Activated T-helper 17 cell treated with anti-CD3 and anti-CD28 coated beads, Interleukin-2, amount 50 U/mL, for 72 hours (primary cell): ENCODE results near the gene SPDYE8. TPM values are rescaled to one million over a fixed set of nuclear protein-coding genes. Genes with fewer than 3 reads are reported as not detected.
A peak's percentile ranks its signal among the peaks of the same experiment; 100 is the strongest.
"Not testable (repeated sequence)": the region's sequence is repeated elsewhere in the genome, so short reads cannot be mapped to it uniquely, and the experiment has no call there.

ENCODE experiments used
- ATAC-seq: fragments of 150-1000 bp; cut with Tn5 transposase; replicated peaks from 2 replicates; pipeline ENCODE4 v1.10.0; 2021; ENCODE audit warnings: mild to moderate bottlenecking, moderate library complexity
- H3K27ac Mint-ChIP-seq: one replicate; pipeline ENCODE4 v1.8.0; 2022; ENCODE audit warnings: mixed read lengths
- H3K27me3 Mint-ChIP-seq: one replicate; pipeline ENCODE4 v1.8.0; 2022; ENCODE audit warnings: mixed read lengths
- H3K36me3 Mint-ChIP-seq: one replicate; pipeline ENCODE4 v1.8.0; 2022; ENCODE audit warnings: low read depth, mild to moderate bottlenecking, mixed read lengths
- H3K4me1 Mint-ChIP-seq: one replicate; pipeline ENCODE4 v1.8.0; 2022; ENCODE audit warnings: mixed read lengths
- H3K4me3 Mint-ChIP-seq: one replicate; pipeline ENCODE4 v1.8.0; 2022; ENCODE audit warnings: mild to moderate bottlenecking, mixed read lengths
- H3K9me3 Mint-ChIP-seq: one replicate; pipeline ENCODE4 v1.8.0; 2022; ENCODE audit warnings: mixed read lengths
- total RNA-seq, 2 donors: library from RNA; stranded (reverse); gene quantifications; one replicate each; pipeline ENCODE4 v1.2.3, GENCODE V29; 2022

The SPDYE8 gene, protein sequence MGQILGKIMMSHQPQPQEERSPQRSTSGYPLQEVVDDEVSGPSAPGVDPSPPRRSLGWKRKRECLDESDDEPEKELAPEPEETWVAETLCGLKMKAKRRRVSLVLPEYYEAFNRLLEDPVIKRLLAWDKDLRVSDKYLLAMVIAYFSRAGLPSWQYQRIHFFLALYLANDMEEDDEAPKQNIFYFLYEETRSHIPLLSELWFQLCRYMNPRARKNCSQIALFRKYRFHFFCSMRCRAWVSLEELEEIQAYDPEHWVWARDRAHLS
- not detected for total RNA-seq

DNA sequence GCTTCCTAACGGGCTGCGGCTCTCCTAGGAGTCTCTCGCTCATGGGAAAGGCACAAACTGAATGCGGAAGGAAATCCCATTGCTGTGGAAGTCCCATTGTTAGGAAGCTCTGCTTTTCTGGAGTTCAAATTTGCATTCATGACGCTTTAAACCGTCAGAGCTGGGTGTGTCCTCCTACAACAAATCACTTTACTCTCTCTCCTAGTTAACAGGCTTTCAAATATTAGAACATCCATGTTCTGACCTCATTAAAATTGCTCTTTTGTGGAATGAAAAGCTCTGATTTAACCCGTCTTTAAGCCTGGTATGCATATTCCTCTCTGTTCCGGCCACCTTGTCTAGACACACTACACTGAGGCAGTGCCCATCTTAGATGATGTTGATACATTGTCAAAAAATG is at the start of gene SPDYE8:
Gene SPDYE8 (minus strand): TSS at position 101 of the 400 bp plus-strand sequence. CDS start 1,800 bp downstream, outside the sequence.
- ATAC-seq, H3K36me3 Mint-ChIP-seq, H3K9me3 Mint-ChIP-seq, H3K4me1 Mint-ChIP-seq, H3K27ac Mint-ChIP-seq, H3K27me3 Mint-ChIP-seq, H3K4me3 Mint-ChIP-seq: not testable (repeated sequence)

- H3K4me1 Mint-ChIP-seq, H3K27ac Mint-ChIP-seq, H3K36me3 Mint-ChIP-seq, H3K27me3 Mint-ChIP-seq, H3K9me3 Mint-ChIP-seq, ATAC-seq, H3K4me3 Mint-ChIP-seq: not testable (repeated sequence)
Observed at GRCh38 chr7:73057811-73058210, 28.2 kb upstream of the SPDYE8 start, which contains the start of gene SPDYE11. SPDYE11 (minus strand) TSS chr7:73057911; CDS start chr7:73056111, 1,800 bp downstream.

DNA sequence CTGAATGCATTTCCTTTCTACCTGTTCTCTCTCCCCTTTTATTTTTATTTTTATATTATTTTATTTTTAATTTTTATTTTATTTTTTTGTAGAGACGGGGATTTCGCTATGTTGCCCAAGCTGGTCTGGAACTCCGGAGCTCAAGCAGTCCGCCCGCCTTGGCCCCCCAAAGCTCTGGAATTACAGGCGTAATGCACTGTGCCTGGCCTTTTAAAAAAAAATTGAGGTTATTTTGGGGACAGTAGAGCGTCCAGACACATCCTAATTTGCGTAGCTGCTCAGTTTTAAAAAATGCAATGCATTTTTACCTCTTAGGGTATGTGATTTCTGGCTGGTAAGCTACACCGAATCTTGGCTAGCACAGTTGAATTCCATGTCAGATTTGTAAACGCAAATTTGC is 23.1 kb downstream of the SPDYE8 start:
- not testable (repeated sequence) for H3K4me3 Mint-ChIP-seq, H3K9me3 Mint-ChIP-seq, ATAC-seq, H3K27me3 Mint-ChIP-seq, H3K27ac Mint-ChIP-seq, H3K4me1 Mint-ChIP-seq
- peaks cover 13% of the 10 kb centered on the region for H3K36me3 Mint-ChIP-seq

DNA sequence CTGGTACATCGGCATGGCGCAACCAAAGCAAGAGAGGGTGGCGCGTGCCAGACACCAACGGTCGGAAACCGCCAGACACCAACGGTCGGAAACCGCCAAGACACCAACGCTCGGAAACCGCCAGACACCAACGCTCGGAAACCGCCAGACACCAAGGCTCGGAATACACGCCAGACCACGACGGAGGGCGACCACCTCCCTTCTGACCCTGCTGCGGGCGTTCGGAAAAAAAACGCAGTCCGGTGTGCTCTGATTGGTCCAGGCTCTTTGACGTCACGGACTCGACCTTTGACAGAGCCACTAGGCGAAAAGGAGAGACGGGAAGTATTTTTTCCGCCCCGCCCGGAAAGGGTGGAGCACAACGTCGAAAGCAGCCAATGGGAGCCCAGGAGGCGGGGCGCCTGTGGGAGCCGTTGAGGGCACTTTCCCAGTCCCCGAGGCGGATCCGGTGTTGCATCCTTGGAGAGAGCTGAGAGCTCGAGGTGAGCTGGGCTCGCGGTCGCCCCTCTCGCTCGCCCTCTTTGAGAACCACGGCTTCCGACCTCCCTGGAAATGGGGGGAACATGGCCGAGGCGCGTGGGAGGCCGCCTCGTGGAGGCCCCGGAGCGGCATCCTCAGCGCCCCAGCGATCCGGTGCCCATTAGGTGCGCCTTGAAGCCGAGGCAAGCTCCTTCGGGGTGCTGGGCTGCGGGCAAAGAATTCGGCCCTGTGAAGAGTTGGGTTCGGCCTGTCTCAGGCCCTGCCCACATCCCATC is 23.7 kb downstream of the SPDYE8 start:
- H3K4me3 Mint-ChIP-seq: peak overlapping the region; percentile 86

DNA sequence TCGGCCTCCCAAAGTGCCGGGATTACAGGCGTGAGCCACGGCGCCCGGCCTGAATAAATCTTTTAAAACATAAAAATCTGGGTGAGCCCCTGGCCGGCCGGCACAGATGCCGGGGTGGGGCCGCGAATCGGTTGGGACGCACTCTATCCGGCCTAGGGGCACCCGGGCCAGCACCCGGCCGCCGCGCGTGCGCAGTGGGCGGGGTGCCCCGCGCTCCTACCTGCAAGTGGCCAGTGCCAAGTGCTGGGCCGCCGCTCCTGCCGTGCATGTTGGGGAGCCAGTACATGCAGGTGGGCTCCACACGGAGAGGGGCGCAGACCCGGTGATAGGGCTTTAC is 24.2 kb downstream of the SPDYE8 start:
- not testable (repeated sequence) for H3K27me3 Mint-ChIP-seq, H3K4me1 Mint-ChIP-seq, H3K9me3 Mint-ChIP-seq
- H3K4me3 Mint-ChIP-seq: peak overlapping the region; percentile 86
- peaks cover 13% of the 10 kb centered on the region for H3K36me3 Mint-ChIP-seq
- peak overlapping the region; percentile 96 for H3K27ac Mint-ChIP-seq
- peak; percentile 89 for ATAC-seq

More for the DNA sequence above, 23.7 kb downstream of the SPDYE8 start:
- not testable (repeated sequence) for H3K9me3 Mint-ChIP-seq, H3K27me3 Mint-ChIP-seq, H3K4me1 Mint-ChIP-seq
- ATAC-seq: peak; percentile 89
- Mint-ChIP-seq H3K36me3 (peaks cover 13% of the 10 kb centered on the region), H3K27ac (peak overlapping the region; percentile 96)

- not testable (repeated sequence) for H3K4me1 Mint-ChIP-seq, H3K27ac Mint-ChIP-seq, ATAC-seq, H3K4me3 Mint-ChIP-seq, H3K36me3 Mint-ChIP-seq, H3K27me3 Mint-ChIP-seq, H3K9me3 Mint-ChIP-seq
Observed at GRCh38 chr7:72997887-72998468, 31.6 kb downstream of the SPDYE8 start.

- not testable (repeated sequence) for H3K4me1 Mint-ChIP-seq, H3K9me3 Mint-ChIP-seq, H3K36me3 Mint-ChIP-seq, H3K27ac Mint-ChIP-seq, H3K27me3 Mint-ChIP-seq, ATAC-seq, H3K4me3 Mint-ChIP-seq
Observed at GRCh38 chr7:72997447-72997846, 32.1 kb downstream of the SPDYE8 start.

DNA sequence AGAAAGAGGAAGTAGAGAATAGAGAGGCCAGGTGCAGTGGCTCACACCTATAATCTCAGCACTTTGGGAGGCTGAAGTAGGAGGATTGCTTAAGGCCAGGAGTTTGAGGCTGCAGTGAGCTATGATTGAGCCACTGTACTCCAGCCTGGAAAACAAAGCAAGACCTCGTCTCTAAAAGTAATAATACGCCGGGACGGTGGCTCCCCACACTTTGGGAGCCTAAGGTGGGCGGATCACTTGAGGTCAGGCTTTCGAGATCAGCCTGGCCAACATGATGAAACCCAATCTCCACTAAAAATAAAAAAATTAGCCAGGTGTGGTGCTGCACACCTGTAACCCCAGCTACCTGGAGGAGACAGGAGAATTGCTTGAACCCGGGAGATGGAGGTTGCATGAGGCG is 34.1 kb downstream of the SPDYE8 start:
- H3K27ac Mint-ChIP-seq, H3K4me1 Mint-ChIP-seq, H3K36me3 Mint-ChIP-seq, H3K4me3 Mint-ChIP-seq, H3K27me3 Mint-ChIP-seq, ATAC-seq, H3K9me3 Mint-ChIP-seq: not testable (repeated sequence)

GRCh38 chr7:72990146-72990913 is 39.2 kb downstream of the SPDYE8 start:
- not testable (repeated sequence) for H3K36me3 Mint-ChIP-seq, H3K27me3 Mint-ChIP-seq, H3K4me3 Mint-ChIP-seq, H3K4me1 Mint-ChIP-seq, H3K27ac Mint-ChIP-seq, H3K9me3 Mint-ChIP-seq, ATAC-seq

DNA sequence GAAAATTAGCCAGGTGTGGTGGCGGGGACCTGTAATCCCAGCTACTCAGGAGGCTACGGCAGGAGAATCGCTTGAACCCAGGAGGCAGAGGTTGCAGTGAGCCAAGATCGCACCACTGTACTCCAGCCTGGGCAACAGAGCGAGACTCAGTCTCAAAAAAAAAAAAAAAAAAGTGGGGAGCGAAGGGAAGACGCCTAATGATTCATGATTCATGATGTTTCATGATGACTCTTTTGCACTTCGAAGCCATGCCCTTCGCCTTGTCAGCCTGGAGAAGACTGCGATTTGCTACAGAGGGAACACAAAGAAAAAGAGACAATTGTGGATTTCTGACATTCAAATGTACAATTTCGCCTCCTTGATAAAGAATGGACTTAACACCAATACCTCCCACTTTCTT is 47.5 kb downstream of the SPDYE8 start:
- ATAC-seq, H3K9me3 Mint-ChIP-seq, H3K4me3 Mint-ChIP-seq, H3K4me1 Mint-ChIP-seq, H3K27me3 Mint-ChIP-seq, H3K27ac Mint-ChIP-seq, H3K36me3 Mint-ChIP-seq: not testable (repeated sequence)

- not testable (repeated sequence) for H3K4me3 Mint-ChIP-seq, H3K4me1 Mint-ChIP-seq, H3K9me3 Mint-ChIP-seq, ATAC-seq, H3K27ac Mint-ChIP-seq, H3K27me3 Mint-ChIP-seq, H3K36me3 Mint-ChIP-seq
Observed at GRCh38 chr7:72980382-72980781, 49.2 kb downstream of the SPDYE8 start.

DNA sequence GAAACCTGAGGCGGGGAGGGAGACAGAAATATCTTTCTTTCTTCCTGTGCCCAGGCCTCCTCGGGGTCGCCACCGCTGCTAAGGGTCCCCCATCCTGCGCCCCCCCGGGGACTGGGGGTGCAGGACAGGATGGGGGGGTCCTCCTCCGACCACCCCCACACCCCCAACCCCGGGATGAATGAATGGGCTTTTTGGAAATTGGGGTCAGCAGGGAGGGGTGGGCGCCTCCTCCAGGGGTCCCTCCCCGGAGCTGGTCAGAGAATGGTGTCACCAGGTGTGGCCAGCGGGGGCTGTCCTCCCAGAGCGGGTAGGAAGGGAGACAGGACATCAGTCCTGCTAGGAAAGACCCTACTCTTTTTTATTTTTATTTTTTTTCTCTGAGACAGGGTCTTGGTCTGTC is 53.1 kb downstream of the SPDYE8 start:
- H3K27me3 Mint-ChIP-seq, H3K4me3 Mint-ChIP-seq, ATAC-seq, H3K36me3 Mint-ChIP-seq, H3K27ac Mint-ChIP-seq, H3K9me3 Mint-ChIP-seq, H3K4me1 Mint-ChIP-seq: not testable (repeated sequence)

- not testable (repeated sequence) for H3K27me3 Mint-ChIP-seq, H3K27ac Mint-ChIP-seq, ATAC-seq, H3K4me3 Mint-ChIP-seq, H3K4me1 Mint-ChIP-seq, H3K9me3 Mint-ChIP-seq, H3K36me3 Mint-ChIP-seq
Observed at GRCh38 chr7:72975656-72976286, 53.8 kb downstream of the SPDYE8 start.

GRCh38 chr7:72974781-72975180 is 54.8 kb downstream of the SPDYE8 start:
- not testable (repeated sequence) for H3K27ac Mint-ChIP-seq, ATAC-seq, H3K4me3 Mint-ChIP-seq, H3K36me3 Mint-ChIP-seq, H3K4me1 Mint-ChIP-seq, H3K9me3 Mint-ChIP-seq, H3K27me3 Mint-ChIP-seq
